Right lobe of liver (tissue), 6 donors: ENCODE results near the gene FBXO44. TPM values are rescaled to one million over a fixed set of nuclear protein-coding genes. Genes with fewer than 3 reads are reported as not detected.

ENCODE experiments used
- ATAC-seq, 4 donors: fragments of 200-7000 bp; cut with Tn5 transposase; one replicate each; pipeline ENCODE4 v1.9.1; 2020; ENCODE audit warnings: mild to moderate bottlenecking in 4 of 4, moderate library complexity in 4 of 4
- DNase-seq, 3 donors: peaks; one replicate each; pipeline ENCODE4 v3.0.0-alpha.2; 2020
- H3K27ac ChIP-seq, 3 donors: fragments of 200-600 bp; one replicate each; pipeline ENCODE4 v1.8.0; 2022
- H3K27me3 ChIP-seq, 2 donors: fragments of 200-600 bp; one replicate each; pipeline ENCODE4 v1.8.0; 2022
- H3K36me3 ChIP-seq, 4 donors: fragments of 200-600 bp; sonication (generic) in 1 of 4; one replicate each; pipeline versions ENCODE4 v1.5.1 to v1.8.0; 2017 to 2022; ENCODE audit warnings: control low read depth in 1 of 4
- H3K4me1 ChIP-seq, 4 donors: fragments of 200-600 bp; sonication (generic) in 1 of 4; one replicate each; pipeline versions ENCODE4 v1.5.1 to v1.8.0; 2017 to 2022; ENCODE audit warnings: control low read depth in 1 of 4
- H3K4me3 ChIP-seq, 3 donors: fragments of 200-600 bp; one replicate each; pipeline ENCODE4 v1.8.0; 2022
- H3K9me3 ChIP-seq, 4 donors: fragments of 200-600 bp; sonication (generic) in 1 of 4; one replicate each; pipeline versions ENCODE4 v1.5.1 to v1.8.0; 2017 to 2022; ENCODE audit warnings: control low read depth in 1 of 4
- POLR2A ChIP-seq: fragments of 450-650 bp; IDR thresholded peaks from one replicate; pipeline ENCODE4 v1.6.1; 2017; ENCODE audit warnings: antibody characterized with exemption, mild to moderate bottlenecking
- WGBS: methylation state at CpG from one replicate; pipeline ENCODE4 v1.1.6; 2018; ENCODE audit warnings: low coverage, low lambda C conversion rate; ENCODE audit not compliant: insufficient coverage; ENCODE audit errors: missing lambda C conversion rate; 5-methylcytosine and 5-hydroxymethylcytosine counted together
- intact Hi-C, 2 donors: fragments of 100-400 bp; cut with DNase I; formaldehyde crosslinking; loops; one replicate each; pipeline versions ENCODE4 v1.11.2 to v1.14.1; 2022
- total RNA-seq, 6 experiments: library from RNA; depleted of rRNA in 2 of 6; stranded (reverse); fragments of >200 nt in 2 of 6; fragmentation: NEBNext Ultra II Directional in 3 of 6; extraction: Animal tissue kit (Norgen Biotek cat#: 25700) in 3 of 6; gene quantifications; one replicate each; pipeline versions ENCODE4 v1.1.0 to v1.2.4, GENCODE V29; 2016 to 2023
- TF ChIP-seq, protein P1 (sequence below), 4 donors: fragments of 200-600 bp in 3 of 4; fragments of 450-650 bp in 1 of 4; IDR thresholded peaks; one replicate each; pipeline versions ENCODE4 v1.5.1 to v1.8.0; 2016 to 2022; ENCODE audit warnings: antibody characterized with exemption in 4 of 4, mild to moderate bottlenecking in 2 of 4
- donor health status: DM: no; HTN: yes; CAD: no.
- donor health status: DM: no; HTN: no; CAD: no.
- donor health status: DM: no; HTN: no; CAD: no.
- donor health status: DM: no; HTN: yes; CAD: no.
- donor health status: DM: no; HTN: yes; CAD: no.

Gene FBXO44
- total RNA-seq, 6 experiments from 2014 or later, result 8.7 to 15.3 (median 10.5) TPM

DNA sequence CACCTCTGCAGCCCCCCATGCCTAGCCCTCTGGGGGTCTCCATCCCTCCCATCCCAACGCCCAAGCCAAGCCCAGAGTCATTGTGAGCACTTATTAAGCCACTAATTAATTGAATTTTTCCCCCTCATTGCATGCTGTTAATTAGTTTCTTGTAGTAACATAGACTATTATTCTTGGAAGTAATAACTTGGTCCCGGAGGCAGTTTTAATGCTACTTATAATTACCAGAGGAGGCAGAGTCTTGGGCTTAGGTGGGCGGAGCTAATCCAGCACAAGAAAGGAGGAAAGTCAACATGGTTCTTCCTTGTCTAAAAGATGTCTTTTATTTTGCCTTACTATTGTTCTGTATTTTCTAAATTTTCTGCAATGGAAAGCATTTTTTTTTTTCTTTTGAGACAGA, 28.1 kb upstream of the FBXO44 start:
- WGBS, result 63% methylated on average over 3 of the region's 3 CpGs
- H3K27ac ChIP-seq, result no peak overlapping the region
- H3K36me3 ChIP-seq, result no peaks in the 10 kb centered on the region
- ATAC-seq (no peak), DNase-seq (no peak)
- no peak overlapping the region for H3K4me3 ChIP-seq
- H3K27me3 ChIP-seq, result no peaks in the 10 kb centered on the region
- H3K9me3 ChIP-seq, result no peaks in the 10 kb centered on the region
- intact Hi-C loops, result no loop called here
- TF ChIP-seq, protein P1, sequence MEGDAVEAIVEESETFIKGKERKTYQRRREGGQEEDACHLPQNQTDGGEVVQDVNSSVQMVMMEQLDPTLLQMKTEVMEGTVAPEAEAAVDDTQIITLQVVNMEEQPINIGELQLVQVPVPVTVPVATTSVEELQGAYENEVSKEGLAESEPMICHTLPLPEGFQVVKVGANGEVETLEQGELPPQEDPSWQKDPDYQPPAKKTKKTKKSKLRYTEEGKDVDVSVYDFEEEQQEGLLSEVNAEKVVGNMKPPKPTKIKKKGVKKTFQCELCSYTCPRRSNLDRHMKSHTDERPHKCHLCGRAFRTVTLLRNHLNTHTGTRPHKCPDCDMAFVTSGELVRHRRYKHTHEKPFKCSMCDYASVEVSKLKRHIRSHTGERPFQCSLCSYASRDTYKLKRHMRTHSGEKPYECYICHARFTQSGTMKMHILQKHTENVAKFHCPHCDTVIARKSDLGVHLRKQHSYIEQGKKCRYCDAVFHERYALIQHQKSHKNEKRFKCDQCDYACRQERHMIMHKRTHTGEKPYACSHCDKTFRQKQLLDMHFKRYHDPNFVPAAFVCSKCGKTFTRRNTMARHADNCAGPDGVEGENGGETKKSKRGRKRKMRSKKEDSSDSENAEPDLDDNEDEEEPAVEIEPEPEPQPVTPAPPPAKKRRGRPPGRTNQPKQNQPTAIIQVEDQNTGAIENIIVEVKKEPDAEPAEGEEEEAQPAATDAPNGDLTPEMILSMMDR (IDR thresholded peaks at IDR 0.05), result no peak
- no peak for TF ChIP-seq POLR2A
- no peaks in the 10 kb centered on the region for H3K4me1 ChIP-seq

DNA sequence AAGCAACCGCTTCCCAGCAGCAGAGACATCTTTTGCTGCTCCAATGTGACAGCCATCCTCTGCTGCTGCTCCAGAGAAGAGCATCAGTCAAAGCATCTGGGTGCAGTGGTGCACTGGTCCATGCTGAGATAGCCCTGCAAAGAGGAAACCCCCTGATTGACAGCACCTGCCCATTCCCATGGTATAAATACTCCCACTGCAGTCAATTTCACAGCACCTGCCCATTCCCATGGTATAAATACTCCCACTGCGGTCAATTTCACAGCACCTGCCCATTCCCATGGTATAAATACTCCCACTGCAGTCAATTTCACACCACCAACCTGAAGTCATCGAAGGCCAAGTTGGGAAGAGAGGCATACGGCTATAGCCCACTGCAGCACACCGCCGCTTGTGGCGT, 25.9 kb upstream of the FBXO44 start:
- intact Hi-C loops, result no loop called here
- TF ChIP-seq POLR2A, result no peak
- TF ChIP-seq, protein P1 (IDR thresholded peaks at IDR 0.05), result no peak
- WGBS, result 87% methylated on average over 6 of the region's 7 CpGs
- H3K27ac ChIP-seq, result no peak overlapping the region
- no peaks in the 10 kb centered on the region for H3K4me1 ChIP-seq
- H3K9me3 ChIP-seq, result no peaks in the 10 kb centered on the region
- H3K27me3 ChIP-seq, result no peaks in the 10 kb centered on the region
- ATAC-seq (no peak), DNase-seq (no peak)
- no peak overlapping the region for H3K4me3 ChIP-seq
- H3K36me3 ChIP-seq, result no peaks in the 10 kb centered on the region

DNA sequence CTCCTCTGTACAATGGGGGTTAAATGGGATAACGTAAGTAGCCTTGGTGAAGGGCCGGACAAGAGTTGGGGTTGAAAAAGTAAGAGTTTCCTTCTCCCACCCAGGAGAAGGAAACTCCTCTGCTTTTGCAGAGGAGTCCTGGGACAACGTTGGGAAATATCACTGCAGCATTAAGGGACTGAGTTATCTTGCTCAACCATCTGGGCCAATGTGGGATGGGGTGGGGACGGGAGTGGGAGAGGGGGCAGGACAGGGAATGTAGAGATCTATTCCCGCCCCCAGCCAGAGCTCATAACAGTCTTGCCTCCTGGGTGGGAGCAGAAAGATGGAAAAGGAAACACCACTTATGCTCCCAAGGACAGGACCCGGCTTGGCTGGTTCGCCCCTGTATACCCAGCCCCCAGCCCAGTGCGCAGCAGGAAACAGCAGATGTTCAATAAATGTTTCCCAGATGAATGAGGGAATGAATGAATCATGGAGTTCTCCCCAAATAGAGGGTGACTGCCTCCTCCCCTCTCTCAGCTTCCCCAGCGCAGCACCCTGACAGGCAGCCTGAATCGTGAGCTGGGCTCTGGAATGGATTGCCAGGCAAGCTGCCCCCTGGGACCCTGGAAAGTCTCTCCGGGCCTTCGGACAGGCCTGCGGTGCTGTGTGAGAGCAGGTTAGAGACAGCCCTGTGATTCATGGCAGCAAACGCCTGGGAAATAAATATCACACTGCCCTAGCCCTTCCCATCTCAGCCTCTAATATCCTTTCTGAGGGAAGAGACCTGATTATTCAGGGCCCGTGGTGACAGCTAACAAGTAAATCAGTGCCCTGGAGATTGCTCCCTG, 25.3 kb upstream of the FBXO44 start:
- no peak overlapping the region for H3K27ac ChIP-seq
- H3K4me3 ChIP-seq, result no peak overlapping the region
- intact Hi-C loops, result no loop called here
- no peak for ATAC-seq
- TF ChIP-seq, protein P1 (IDR thresholded peaks at IDR 0.05), result no peak
- no peak for TF ChIP-seq POLR2A
- WGBS, result 46% methylated on average over 7 of the region's 15 CpGs
- H3K4me1 ChIP-seq, result no peaks in the 10 kb centered on the region
- no peaks in the 10 kb centered on the region for H3K27me3 ChIP-seq
- no peaks in the 10 kb centered on the region for H3K9me3 ChIP-seq
- no peak for DNase-seq
- no peaks in the 10 kb centered on the region for H3K36me3 ChIP-seq

DNA sequence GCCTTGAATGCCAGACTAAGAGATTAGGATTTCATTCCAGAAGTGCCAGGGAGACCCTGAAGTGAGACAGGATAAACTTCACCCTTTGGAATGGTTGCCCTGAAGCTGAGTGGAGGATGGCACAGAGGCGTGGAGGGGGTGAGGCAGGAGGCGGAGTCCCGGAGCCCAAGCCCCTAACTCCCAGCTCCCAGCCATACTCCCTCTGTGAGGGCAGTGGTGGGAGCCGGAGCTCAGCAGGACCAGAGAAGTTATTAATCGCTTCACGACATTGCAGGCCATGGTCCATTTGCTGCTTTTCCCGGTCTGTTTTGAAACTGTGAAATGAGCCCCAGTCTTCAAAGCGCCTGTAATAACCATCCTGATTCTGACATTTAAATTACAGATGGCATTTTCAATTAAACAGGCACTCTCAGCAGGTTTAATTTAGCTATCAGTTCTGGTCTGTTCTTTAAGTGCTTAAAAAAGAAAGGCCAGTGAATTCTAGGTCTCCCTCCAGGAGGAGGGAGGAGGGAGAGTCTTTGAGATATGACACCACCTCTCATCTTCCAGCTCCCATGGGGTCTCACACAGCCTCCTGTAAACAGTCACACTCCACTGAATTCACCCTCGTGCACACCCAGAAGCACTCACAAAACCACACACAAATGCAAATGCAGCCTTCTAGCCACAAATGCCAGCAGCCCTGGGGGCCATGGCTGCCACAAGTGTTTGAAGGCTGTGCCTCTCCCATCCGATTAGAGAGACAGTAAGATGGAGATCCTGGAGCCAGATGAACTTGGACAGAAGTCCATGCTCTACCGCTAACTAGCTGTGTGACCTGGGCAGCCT, 20.1 kb upstream of the FBXO44 start:
- no peak for DNase-seq
- Histone ChIP-seq H3K4me3 (no peak overlapping the region), H3K4me1 (no peaks in the 10 kb centered on the region), H3K36me3 (no peaks in the 10 kb centered on the region), H3K9me3 (no peaks in the 10 kb centered on the region), H3K27me3 (no peaks in the 10 kb centered on the region), H3K27ac (no peak overlapping the region)
- no peak for TF ChIP-seq POLR2A
- TF ChIP-seq, protein P1 (IDR thresholded peaks at IDR 0.05), result no peak
- ATAC-seq, result no peak
- WGBS, result 46% methylated on average over 4 of the region's 11 CpGs
- intact Hi-C loops, result no loop called here
